T-helper 2 cell treated with Interferon-gamma antibody and Interleukin-4, amounts not matched to agents 100 ng/mL and 5 ng/mL, for 36 hours (primary cell): Measurements from ENCODE around the gene WTIP. TPM values are rescaled to one million over a fixed set of nuclear protein-coding genes. Genes with fewer than 3 reads are reported as not detected.
"Not testable (repeated sequence)": the region's sequence is repeated elsewhere in the genome, so short reads cannot be mapped to it uniquely, and the experiment has no call there.

Experiments used
- intact Hi-C: fragments of 100-400 bp; cut with micrococcal nuclease; formaldehyde crosslinking; loops from one replicate; pipeline ENCODE4 v1.15.1; 2023
- total RNA-seq: library from RNA; stranded (reverse); gene quantifications from 2 replicates; pipeline ENCODE4 v1.2.3, GENCODE V29; 2022

The WTIP gene
- total RNA-seq, 1 donor from 2014 or later = 0.91 TPM

GRCh38 chr19:34478496-34478895 is 3.1 kb upstream of the WTIP start:
- intact Hi-C loops = not testable (repeated sequence)

GRCh38 chr19:34479396-34479795 is 2.2 kb upstream of the WTIP start:
- intact Hi-C loops = no loop called here

- intact Hi-C loops = no loop called here
Measured at GRCh38 chr19:34480491-34480890, 1.1 kb upstream of the WTIP start.

GRCh38 chr19:34481861-34482379 is 362 bp downstream of the WTIP start:
- intact Hi-C loops = no loop called here

- intact Hi-C loops = no loop called here
Measured at GRCh38 chr19:34482380-34483250, 1.1 kb downstream of the WTIP start.

- intact Hi-C loops = no loop called here
Measured at GRCh38 chr19:34484328-34484727, 2.8 kb downstream of the WTIP start.

GRCh38 chr19:34485831-34486230 is 4.3 kb downstream of the WTIP start:
- intact Hi-C loops = no loop called here

- intact Hi-C loops = no loop called here
Measured at GRCh38 chr19:34487651-34488051, 6.1 kb downstream of the WTIP start.

- intact Hi-C loops = no loop called here
Measured at GRCh38 chr19:34489175-34489574, 7.6 kb downstream of the WTIP start.

GRCh38 chr19:34490141-34490766 is 8.7 kb downstream of the WTIP start:
- intact Hi-C loops = no loop called here

- intact Hi-C loops = no loop called here
Measured at GRCh38 chr19:34493038-34493648, 11.6 kb downstream of the WTIP start.

GRCh38 chr19:34493649-34494044 is 12.1 kb downstream of the WTIP start:
- intact Hi-C loops = no loop called here

- intact Hi-C loops = no loop called here
Measured at GRCh38 chr19:34494601-34495000, 13.0 kb downstream of the WTIP start.

- intact Hi-C loops = no loop called here
Measured at GRCh38 chr19:34495416-34495815, 13.9 kb downstream of the WTIP start.

- intact Hi-C loops = no loop called here
Measured at GRCh38 chr19:34497112-34497805, 15.7 kb downstream of the WTIP start.

GRCh38 chr19:34499155-34499834 is 17.7 kb downstream of the WTIP start:
- intact Hi-C loops = no loop called here

GRCh38 chr19:34500656-34501120 is 19.1 kb downstream of the WTIP start:
- intact Hi-C loops = loop anchor here (1.0 to 2.0 kb wide), 2 partner anchors 72 to 212 kb away; partner anchors contain the start of gene UBA2

GRCh38 chr19:34501339-34502320 is 20.1 kb downstream of the WTIP start:
- intact Hi-C loops = loop anchor here (1.0 to 2.0 kb wide), 2 partner anchors 73 to 211 kb away; partner anchors contain the start of gene UBA2
